ENCODE data around the gene CCDC68.

DNA sequence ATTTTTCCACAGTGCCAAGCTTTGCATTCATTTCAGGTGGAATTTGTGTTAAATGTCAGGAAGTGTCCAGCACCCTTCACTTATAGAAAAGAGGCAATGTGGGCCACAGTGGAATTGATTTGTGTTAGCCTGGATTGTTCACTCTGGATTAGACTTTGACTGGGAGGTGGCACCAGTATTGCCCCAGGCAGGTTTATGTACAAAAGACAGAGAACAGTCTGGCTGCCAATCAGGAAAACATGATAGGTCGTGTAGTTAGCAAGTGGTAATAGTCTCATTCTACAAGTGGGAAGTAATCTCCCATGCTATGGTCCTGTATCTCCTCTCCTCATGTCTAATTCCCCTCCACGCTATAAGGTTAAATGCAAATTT lies 85.4 kb downstream of the CCDC68 start:
- TF ChIP-seq POLR2A (IDR thresholded peaks at IDR 0.05; ENCODE audit: low read depth, low read length) (no peak), POLR2AphosphoS5 (IDR thresholded peaks at IDR 0.05; ENCODE audit: low read depth, low read length) (no peak), POU2F2 (IDR thresholded peaks at IDR 0.05; ENCODE audit: low read depth, low read length) (no peak)
